ENCODE data around the gene TMEM138. TPM values are rescaled to one million over a fixed set of nuclear protein-coding genes. Genes with fewer than 3 reads are reported as not detected.

Gene TMEM138
- total RNA-seq, 1 donor from 2014 or later: 30.7 TPM

DNA sequence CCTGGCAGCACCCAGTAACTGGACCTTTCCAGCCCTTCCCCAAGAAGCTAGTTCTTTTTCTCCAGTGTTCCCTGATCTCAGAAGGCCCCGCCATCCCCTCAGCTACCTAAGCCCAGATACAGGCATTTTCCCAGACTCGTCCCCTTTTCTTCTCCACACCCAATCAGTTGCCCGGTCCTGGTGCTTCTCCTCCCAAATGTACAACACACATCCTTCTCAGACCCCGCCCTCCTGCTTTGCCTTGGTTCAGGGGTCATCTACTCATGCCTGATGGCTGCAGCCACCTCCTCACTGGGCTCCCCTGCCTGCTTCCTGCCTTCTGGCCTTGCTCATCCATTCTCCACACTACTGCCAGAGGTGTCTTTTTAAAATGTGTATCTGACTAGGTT lies 22.7 kb upstream of the TMEM138 start:
- DNase-seq (ENCODE audit: low spot score): no peak
- no peak for TF ChIP-seq EZH2 (IDR thresholded peaks at IDR 0.05)
- TF ChIP-seq EZH2phosphoT487 (IDR thresholded peaks at IDR 0.05): no peak
- TF ChIP-seq, protein P1, sequence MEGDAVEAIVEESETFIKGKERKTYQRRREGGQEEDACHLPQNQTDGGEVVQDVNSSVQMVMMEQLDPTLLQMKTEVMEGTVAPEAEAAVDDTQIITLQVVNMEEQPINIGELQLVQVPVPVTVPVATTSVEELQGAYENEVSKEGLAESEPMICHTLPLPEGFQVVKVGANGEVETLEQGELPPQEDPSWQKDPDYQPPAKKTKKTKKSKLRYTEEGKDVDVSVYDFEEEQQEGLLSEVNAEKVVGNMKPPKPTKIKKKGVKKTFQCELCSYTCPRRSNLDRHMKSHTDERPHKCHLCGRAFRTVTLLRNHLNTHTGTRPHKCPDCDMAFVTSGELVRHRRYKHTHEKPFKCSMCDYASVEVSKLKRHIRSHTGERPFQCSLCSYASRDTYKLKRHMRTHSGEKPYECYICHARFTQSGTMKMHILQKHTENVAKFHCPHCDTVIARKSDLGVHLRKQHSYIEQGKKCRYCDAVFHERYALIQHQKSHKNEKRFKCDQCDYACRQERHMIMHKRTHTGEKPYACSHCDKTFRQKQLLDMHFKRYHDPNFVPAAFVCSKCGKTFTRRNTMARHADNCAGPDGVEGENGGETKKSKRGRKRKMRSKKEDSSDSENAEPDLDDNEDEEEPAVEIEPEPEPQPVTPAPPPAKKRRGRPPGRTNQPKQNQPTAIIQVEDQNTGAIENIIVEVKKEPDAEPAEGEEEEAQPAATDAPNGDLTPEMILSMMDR (IDR thresholded peaks at IDR 0.05): no peak
- Histone ChIP-seq H3K9me3 (ENCODE audit: low read depth) (no peaks in the 10 kb centered on the region), H3F3A (ENCODE audit: low read depth) (peaks cover 13% of the 10 kb centered on the region), H2AFZ (replicated peaks) (no peak overlapping the region), H3K27ac (no peak overlapping the region), H3K4me1 (no peaks in the 10 kb centered on the region), H4K20me1 (ENCODE audit: low read depth) (no peaks in the 10 kb centered on the region), H3K9ac (no peak overlapping the region), H3K79me2 (ENCODE audit: low read depth) (no peaks in the 10 kb centered on the region), H3K4me2 (no peak overlapping the region), H3K4me3 (no peak overlapping the region), H3K27me3 (no peaks in the 10 kb centered on the region), H3K36me3 (no peaks in the 10 kb centered on the region)
- peak overlapping the region; percentile 81 for H3K27ac Mint-ChIP-seq
- no peak overlapping the region for H3K4me3 Mint-ChIP-seq
- H3K36me3 Mint-ChIP-seq: peaks cover 14% of the 10 kb centered on the region
- peaks cover 10% of the 10 kb centered on the region for H3K4me1 Mint-ChIP-seq
- H3K9me3 Mint-ChIP-seq: no peaks in the 10 kb centered on the region
- peaks cover 2% of the 10 kb centered on the region for H3K27me3 Mint-ChIP-seq (ENCODE audit: insufficient read depth, low read depth)

DNA sequence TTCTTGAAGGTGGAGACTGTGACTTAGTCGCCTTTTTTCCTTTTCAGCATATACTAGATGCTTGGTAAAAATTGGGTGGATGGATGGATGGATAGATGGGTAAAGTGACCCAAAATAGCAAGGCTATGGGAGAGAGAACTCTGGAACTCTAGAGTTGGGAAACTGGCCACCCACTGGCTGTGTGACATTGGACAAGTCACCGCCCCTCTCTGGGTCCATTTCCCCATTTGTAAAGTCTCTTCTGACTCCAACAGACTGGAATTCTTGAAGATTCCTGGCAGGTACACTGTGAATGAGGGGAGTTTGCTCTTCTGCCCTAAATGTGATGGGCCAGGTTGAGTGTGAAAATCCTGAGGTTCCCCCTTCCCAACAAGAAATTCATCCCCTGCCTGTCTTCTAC lies 21.2 kb upstream of the TMEM138 start:
- no peak overlapping the region for H3K27ac Mint-ChIP-seq
- no peaks in the 10 kb centered on the region for H3K27me3 Mint-ChIP-seq (ENCODE audit: insufficient read depth, low read depth)
- no peaks in the 10 kb centered on the region for H3K27me3 ChIP-seq
- no peak overlapping the region for H3K27ac ChIP-seq
- no peaks in the 10 kb centered on the region for H4K20me1 ChIP-seq (ENCODE audit: low read depth)
- H3K4me2 ChIP-seq: no peak overlapping the region
- H3K4me3 ChIP-seq: no peak overlapping the region
- H2AFZ ChIP-seq (replicated peaks): no peak overlapping the region
- peaks cover 4% of the 10 kb centered on the region for H3F3A ChIP-seq (ENCODE audit: low read depth)
- no peak for DNase-seq (ENCODE audit: low spot score)
- no peaks in the 10 kb centered on the region for H3K36me3 ChIP-seq
- H3K36me3 Mint-ChIP-seq: peaks cover 16% of the 10 kb centered on the region
- no peak overlapping the region for H3K9ac ChIP-seq
- TF ChIP-seq, protein P1 (IDR thresholded peaks at IDR 0.05): no peak
- TF ChIP-seq EZH2 (IDR thresholded peaks at IDR 0.05) (no peak), EZH2phosphoT487 (IDR thresholded peaks at IDR 0.05) (no peak)
- H3K4me3 Mint-ChIP-seq: no peak overlapping the region
- no peaks in the 10 kb centered on the region for H3K79me2 ChIP-seq (ENCODE audit: low read depth)
- H3K9me3 Mint-ChIP-seq: no peaks in the 10 kb centered on the region
- no peaks in the 10 kb centered on the region for H3K4me1 ChIP-seq
- H3K9me3 ChIP-seq (ENCODE audit: low read depth): no peaks in the 10 kb centered on the region
- H3K4me1 Mint-ChIP-seq: peaks cover 9% of the 10 kb centered on the region

DNA sequence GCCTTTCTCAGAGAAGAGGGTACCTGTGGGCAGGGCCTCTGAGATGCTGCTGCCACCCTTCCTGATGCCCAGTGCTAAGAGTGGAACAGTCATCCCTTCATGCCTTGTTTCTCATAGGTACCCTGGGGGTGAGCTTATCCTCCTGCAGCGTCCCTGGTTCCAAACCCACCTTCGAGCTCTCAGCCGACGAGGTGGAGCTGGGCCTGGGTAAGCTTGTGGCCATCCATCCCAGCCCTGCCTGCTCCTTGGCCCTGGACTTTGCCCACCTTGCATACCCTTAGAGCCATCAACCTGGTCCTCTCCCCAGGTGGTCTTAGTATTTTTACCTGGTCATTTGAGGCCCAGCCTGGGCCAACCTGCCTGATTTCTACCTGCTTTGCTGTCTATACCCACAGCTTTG lies 20.5 kb upstream of the TMEM138 start:
- no peak overlapping the region for H3K4me3 Mint-ChIP-seq
- peak overlapping the region; percentile 28 for H3K27ac Mint-ChIP-seq
- no peaks in the 10 kb centered on the region for H3K27me3 Mint-ChIP-seq (ENCODE audit: insufficient read depth, low read depth)
- H4K20me1 ChIP-seq (ENCODE audit: low read depth): no peaks in the 10 kb centered on the region
- peaks cover 3% of the 10 kb centered on the region for H3K4me1 Mint-ChIP-seq
- no peak overlapping the region for H2AFZ ChIP-seq (replicated peaks)
- no peak overlapping the region for H3K27ac ChIP-seq
- no peak overlapping the region for H3K4me2 ChIP-seq
- no peak overlapping the region for H3K9ac ChIP-seq
- no peaks in the 10 kb centered on the region for H3K9me3 Mint-ChIP-seq
- no peaks in the 10 kb centered on the region for H3K27me3 ChIP-seq
- no peaks in the 10 kb centered on the region for H3K4me1 ChIP-seq
- H3K36me3 ChIP-seq: no peaks in the 10 kb centered on the region
- TF ChIP-seq EZH2phosphoT487 (IDR thresholded peaks at IDR 0.05): no peak
- TF ChIP-seq, protein P1 (IDR thresholded peaks at IDR 0.05): no peak
- no peak for TF ChIP-seq EZH2 (IDR thresholded peaks at IDR 0.05)
- H3K4me3 ChIP-seq: no peak overlapping the region
- no peaks in the 10 kb centered on the region for H3K79me2 ChIP-seq (ENCODE audit: low read depth)
- H3K9me3 ChIP-seq (ENCODE audit: low read depth): no peaks in the 10 kb centered on the region
- no peaks in the 10 kb centered on the region for H3F3A ChIP-seq (ENCODE audit: low read depth)
- DNase-seq (ENCODE audit: low spot score): no peak
- H3K36me3 Mint-ChIP-seq: peaks cover 16% of the 10 kb centered on the region
